Activated CD8-positive, alpha-beta memory T cell treated with anti-CD3 and anti-CD28 coated beads, Interleukin-2, amount 10 ng/mL, durations not matched to agents 7 days and 5 days (primary cell): ENCODE measurements around the gene DBN1. TPM values are rescaled to one million over a fixed set of nuclear protein-coding genes. Genes with fewer than 3 reads are reported as not detected.

ENCODE experiments used
- ATAC-seq: fragments of 150-1000 bp; cut with Tn5 transposase; one replicate; pipeline ENCODE4 v1.10.0; 2021; ENCODE audit warnings: moderate library complexity
- CTCF ChIA-PET: fragments of 350-600 bp; sonication (Branson Sonifier 250); formaldehyde crosslinking; loops from one replicate; lab custom pipeline; 2021; ENCODE audit warnings: antibody characterized with exemption; lab: Charles Lee
- DNase-seq: peaks from one replicate; pipeline ENCODE4 v3.0.0-alpha.2; 2020
- H3K27ac Mint-ChIP-seq: one replicate; pipeline ENCODE4 v1.8.0; 2021; ENCODE audit warnings: mild to moderate bottlenecking, mixed read lengths
- H3K27me3 Mint-ChIP-seq: one replicate; pipeline ENCODE4 v1.8.0; 2021; ENCODE audit warnings: mixed read lengths
- H3K36me3 Mint-ChIP-seq: one replicate; pipeline ENCODE4 v1.8.0; 2021; ENCODE audit warnings: mild to moderate bottlenecking, mixed read lengths
- H3K4me1 Mint-ChIP-seq: one replicate; pipeline ENCODE4 v1.8.0; 2021; ENCODE audit warnings: mixed read lengths
- H3K4me3 Mint-ChIP-seq: one replicate; pipeline ENCODE4 v1.8.0; 2021; ENCODE audit warnings: mild to moderate bottlenecking, moderate library complexity, mixed read lengths
- H3K9me3 Mint-ChIP-seq: one replicate; pipeline ENCODE4 v1.8.0; 2022; ENCODE audit warnings: low read depth, mixed read lengths
- total RNA-seq, 2 experiments: library from RNA; stranded (reverse); gene quantifications; one replicate each; pipeline ENCODE4 v1.2.3, GENCODE V29; 2021

The DBN1 gene
- total RNA-seq, 2 experiments from 2014 or later = 81.5 to 128 TPM

GRCh38 chr5:177510567-177511053 lies 37.2 kb upstream of the DBN1 start:
- ATAC-seq (no peak), DNase-seq (no peak)
- Mint-ChIP-seq H3K4me1 (peaks cover 14% of the 10 kb centered on the region), H3K27ac (no peak overlapping the region), H3K4me3 (no peak overlapping the region), H3K36me3 (peaks cover 13% of the 10 kb centered on the region), H3K27me3 (no peaks in the 10 kb centered on the region), H3K9me3 (no peaks in the 10 kb centered on the region)
- CTCF ChIA-PET = interaction anchor here (1.2 to 3.7 kb wide), 3 partner anchors 9 to 55 kb away, joined by 3 to 20 read pairs (median 4); no protein-coding TSS in a partner anchor

- no peaks in the 10 kb centered on the region for H3K27me3 Mint-ChIP-seq
- DNase-seq (no peak), ATAC-seq (no peak)
- H3K4me1 Mint-ChIP-seq = peaks cover 8% of the 10 kb centered on the region
- no peaks in the 10 kb centered on the region for H3K9me3 Mint-ChIP-seq
- H3K4me3 Mint-ChIP-seq = no peak overlapping the region
- peak overlapping the region; percentile 38 for H3K27ac Mint-ChIP-seq
- CTCF ChIA-PET = interaction anchor here (1.2 to 3.7 kb wide), 3 partner anchors 9 to 55 kb away, joined by 3 to 20 read pairs (median 4); no protein-coding TSS in a partner anchor
- peaks cover 12% of the 10 kb centered on the region for H3K36me3 Mint-ChIP-seq
These were observed 36.6 kb upstream of the DBN1 start for GRCh38 chr5:177509991-177510566.

- H3K4me3 Mint-ChIP-seq = no peak within 1 kb of the TSS
- peak within 1 kb of the TSS; percentile 38 for H3K27ac Mint-ChIP-seq
- H3K36me3 Mint-ChIP-seq = peaks cover 12% of the 10 kb centered on the region
- CTCF ChIA-PET = interaction anchor here (1.2 to 3.7 kb wide), 4 partner anchors 8 to 119 kb away, joined by 3 to 20 read pairs (median 4); no protein-coding TSS in a partner anchor
- DNase-seq (no peak), ATAC-seq (no peak)
- peaks cover 2% of the 10 kb centered on the region for H3K4me1 Mint-ChIP-seq
- H3K9me3 Mint-ChIP-seq = no peaks in the 10 kb centered on the region
- H3K27me3 Mint-ChIP-seq = no peaks in the 10 kb centered on the region
These were observed 36.0 kb upstream of the DBN1 start, which contains the start of gene DOK3 for GRCh38 chr5:177509381-177509951. DOK3 (minus strand) TSS chr5:177509826; CDS start chr5:177509540, 286 bp downstream.

GRCh38 chr5:177508837-177509236 lies 35.4 kb upstream of the DBN1 start:
- H3K4me3 Mint-ChIP-seq = no peak overlapping the region
- H3K4me1 Mint-ChIP-seq = peaks cover 2% of the 10 kb centered on the region
- CTCF ChIA-PET = interaction anchor here (1.2 to 3.7 kb wide), 4 partner anchors 8 to 118 kb away, joined by 3 to 20 read pairs (median 4); no protein-coding TSS in a partner anchor
- no peak overlapping the region for H3K27ac Mint-ChIP-seq
- peaks cover 11% of the 10 kb centered on the region for H3K36me3 Mint-ChIP-seq
- DNase-seq (no peak), ATAC-seq (no peak)
- H3K27me3 Mint-ChIP-seq = no peaks in the 10 kb centered on the region
- H3K9me3 Mint-ChIP-seq = no peaks in the 10 kb centered on the region

GRCh38 chr5:177508221-177508611 lies 34.8 kb upstream of the DBN1 start:
- H3K4me3 Mint-ChIP-seq = no peak overlapping the region
- CTCF ChIA-PET = interaction anchor here (1.2 to 1.7 kb wide), 4 partner anchors 14 to 117 kb away, joined by 3 to 4 read pairs (median 4); no protein-coding TSS in a partner anchor
- H3K36me3 Mint-ChIP-seq = peaks cover 10% of the 10 kb centered on the region
- ATAC-seq = no peak
- H3K9me3 Mint-ChIP-seq = no peaks in the 10 kb centered on the region
- H3K27ac Mint-ChIP-seq = no peak overlapping the region
- peaks cover 2% of the 10 kb centered on the region for H3K4me1 Mint-ChIP-seq
- no peaks in the 10 kb centered on the region for H3K27me3 Mint-ChIP-seq
- DNase-seq = no peak

- Mint-ChIP-seq H3K4me3 (no peak overlapping the region), H3K9me3 (no peaks in the 10 kb centered on the region), H3K27me3 (no peaks in the 10 kb centered on the region), H3K27ac (no peak overlapping the region), H3K36me3 (peaks cover 7% of the 10 kb centered on the region), H3K4me1 (peaks cover 2% of the 10 kb centered on the region)
- DNase-seq (no peak), ATAC-seq (no peak)
- CTCF ChIA-PET = interaction anchor here (1.3 to 1.7 kb wide), 3 partner anchors 14 to 103 kb away, joined by 3 to 4 read pairs (median 3); no protein-coding TSS in a partner anchor
These were observed 34.3 kb upstream of the DBN1 start for GRCh38 chr5:177507596-177508220.

GRCh38 chr5:177507165-177507564 lies 33.7 kb upstream of the DBN1 start:
- H3K27me3 Mint-ChIP-seq = no peaks in the 10 kb centered on the region
- H3K9me3 Mint-ChIP-seq = no peaks in the 10 kb centered on the region
- no peak overlapping the region for H3K27ac Mint-ChIP-seq
- CTCF ChIA-PET = interaction anchor here (0.6 to 1.7 kb wide), 4 partner anchors 10 to 102 kb away, joined by 3 to 4 read pairs (median 3); no protein-coding TSS in a partner anchor
- peaks cover 2% of the 10 kb centered on the region for H3K4me1 Mint-ChIP-seq
- no peak for ATAC-seq
- H3K36me3 Mint-ChIP-seq = peaks cover 6% of the 10 kb centered on the region
- no peak for DNase-seq
- no peak overlapping the region for H3K4me3 Mint-ChIP-seq

- no peak for DNase-seq
- Mint-ChIP-seq H3K4me1 (peaks cover 5% of the 10 kb centered on the region), H3K36me3 (peaks cover 2% of the 10 kb centered on the region), H3K27me3 (peaks cover 3% of the 10 kb centered on the region), H3K9me3 (no peaks in the 10 kb centered on the region), H3K4me3 (no peak overlapping the region), H3K27ac (no peak overlapping the region)
- CTCF ChIA-PET = interaction anchor here (1.2 to 19.2 kb wide), 4 partner anchors 11 to 115 kb away, joined by 3 to 193 read pairs (median 8); no protein-coding TSS in a partner anchor
- ATAC-seq = no peak
These were observed 31.6 kb upstream of the DBN1 start for GRCh38 chr5:177505075-177505474.

- Mint-ChIP-seq H3K9me3 (no peaks in the 10 kb centered on the region), H3K27me3 (peaks cover 10% of the 10 kb centered on the region), H3K36me3 (no peaks in the 10 kb centered on the region), H3K27ac (no peak overlapping the region), H3K4me1 (peaks cover 3% of the 10 kb centered on the region), H3K4me3 (no peak overlapping the region)
- CTCF ChIA-PET = interaction anchor here (0.9 to 19.2 kb wide), 8 partner anchors 11 to 114 kb away, joined by 3 to 193 read pairs (median 8); partner anchors contain the start of gene DBN1
- ATAC-seq = no peak
- no peak for DNase-seq
These were observed 30.9 kb upstream of the DBN1 start for GRCh38 chr5:177504086-177505056.

- peaks cover 7% of the 10 kb centered on the region for H3K4me1 Mint-ChIP-seq
- H3K27ac Mint-ChIP-seq = no peak overlapping the region
- ATAC-seq (no peak), DNase-seq (no peak)
- peaks cover 16% of the 10 kb centered on the region for H3K27me3 Mint-ChIP-seq
- H3K4me3 Mint-ChIP-seq = no peak overlapping the region
- H3K9me3 Mint-ChIP-seq = no peaks in the 10 kb centered on the region
- CTCF ChIA-PET = interaction anchor here (0.9 to 19.2 kb wide), 6 partner anchors 10 to 113 kb away, joined by 3 to 193 read pairs (median 46); partner anchors contain the start of gene DBN1
- H3K36me3 Mint-ChIP-seq = no peaks in the 10 kb centered on the region
These were observed 30.1 kb upstream of the DBN1 start for GRCh38 chr5:177503351-177504085.

GRCh38 chr5:177502886-177503285 lies 29.5 kb upstream of the DBN1 start:
- Mint-ChIP-seq H3K4me1 (peaks cover 12% of the 10 kb centered on the region), H3K27ac (no peak overlapping the region), H3K36me3 (no peaks in the 10 kb centered on the region), H3K27me3 (peaks cover 21% of the 10 kb centered on the region), H3K4me3 (no peak overlapping the region), H3K9me3 (no peaks in the 10 kb centered on the region)
- CTCF ChIA-PET = interaction anchor here (0.9 to 19.2 kb wide), 12 partner anchors 7 to 389 kb away, joined by 3 to 193 read pairs (median 14); partner anchors contain the start of genes DBN1, DDX41 and DOK3
- DNase-seq = no peak
- no peak for ATAC-seq
